ENCODE data around the gene SKP2.

SKP2 gene

DNA sequence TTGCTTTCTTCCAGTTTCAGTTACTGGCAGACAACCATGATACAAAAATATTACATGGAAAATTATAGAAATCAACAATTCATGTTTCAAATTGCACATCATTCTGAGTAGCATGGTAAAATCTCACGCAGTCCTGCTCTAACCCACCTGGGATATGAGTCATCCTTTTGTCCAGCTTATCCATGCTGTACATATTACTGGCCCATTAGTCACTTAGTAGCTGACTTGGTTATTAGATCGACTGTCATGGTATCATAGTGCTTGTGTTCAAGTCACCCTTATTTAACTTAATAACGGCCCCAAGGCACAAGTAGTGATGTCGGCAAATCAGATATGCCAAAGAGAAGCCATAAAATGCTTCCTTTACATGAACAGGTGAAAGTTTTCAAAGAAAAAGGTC, 48.6 kb downstream of the SKP2 start:
- Mint-ChIP-seq H3K4me1 (ENCODE audit: low read depth) (peaks cover 3% of the 10 kb centered on the region), H3K4me3 (no peak overlapping the region), H3K27me3 (no peaks in the 10 kb centered on the region), H3K36me3 (ENCODE audit: low read depth) (peaks cover 55% of the 10 kb centered on the region), H3K9me3 (no peaks in the 10 kb centered on the region), H3K27ac (no peak overlapping the region)

DNA sequence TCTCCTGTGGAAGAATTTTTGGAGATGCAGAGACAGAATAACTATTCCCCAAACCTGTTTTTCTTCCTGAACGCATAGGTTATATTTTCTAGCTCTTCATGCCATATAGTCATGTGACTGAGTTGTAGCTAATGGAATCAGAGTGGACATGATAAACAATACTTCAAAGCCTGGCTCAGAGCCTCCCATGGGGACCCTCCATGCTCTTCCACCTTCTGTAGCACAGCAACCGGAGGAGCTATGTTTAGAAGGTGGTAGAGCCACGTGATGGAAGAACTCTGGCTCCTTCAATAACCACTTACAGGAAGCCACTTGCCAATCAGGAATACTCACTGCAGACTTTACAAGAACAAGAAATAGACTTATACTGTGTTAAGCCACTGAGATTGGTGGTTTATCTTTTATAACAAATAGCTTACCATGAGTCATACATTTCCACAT, 50.6 kb downstream of the SKP2 start:
- Mint-ChIP-seq H3K36me3 (ENCODE audit: low read depth) (peaks cover 49% of the 10 kb centered on the region), H3K4me3 (no peak overlapping the region), H3K9me3 (no peaks in the 10 kb centered on the region), H3K27ac (peak overlapping the region; percentile 76), H3K4me1 (ENCODE audit: low read depth) (peaks cover 3% of the 10 kb centered on the region), H3K27me3 (no peaks in the 10 kb centered on the region)

DNA sequence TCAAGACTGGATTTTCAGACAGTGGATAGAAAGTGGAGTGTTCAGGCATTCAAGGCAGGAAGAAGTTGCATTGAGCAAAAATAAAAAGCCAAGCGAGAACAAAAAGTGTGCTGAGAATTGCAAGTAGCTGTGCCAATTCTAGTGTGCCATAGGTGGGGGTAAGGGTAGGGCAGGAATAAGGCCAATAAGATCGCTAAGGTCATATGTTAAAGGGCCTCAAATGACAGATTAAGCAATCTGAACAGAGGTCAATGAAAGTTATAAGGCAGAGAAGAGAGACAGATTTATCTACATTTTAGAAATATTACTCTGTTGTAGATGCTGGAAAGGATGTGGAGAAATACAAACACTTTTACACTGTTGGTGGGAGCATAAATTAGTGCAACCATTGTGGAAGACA, 53.4 kb downstream of the SKP2 start:
- H3K27me3 Mint-ChIP-seq, result no peaks in the 10 kb centered on the region
- peaks cover 47% of the 10 kb centered on the region for H3K36me3 Mint-ChIP-seq (ENCODE audit: low read depth)
- H3K27ac Mint-ChIP-seq, result no peak overlapping the region
- no peaks in the 10 kb centered on the region for H3K9me3 Mint-ChIP-seq
- no peak overlapping the region for H3K4me3 Mint-ChIP-seq
- H3K4me1 Mint-ChIP-seq (ENCODE audit: low read depth), result peaks cover 3% of the 10 kb centered on the region

DNA sequence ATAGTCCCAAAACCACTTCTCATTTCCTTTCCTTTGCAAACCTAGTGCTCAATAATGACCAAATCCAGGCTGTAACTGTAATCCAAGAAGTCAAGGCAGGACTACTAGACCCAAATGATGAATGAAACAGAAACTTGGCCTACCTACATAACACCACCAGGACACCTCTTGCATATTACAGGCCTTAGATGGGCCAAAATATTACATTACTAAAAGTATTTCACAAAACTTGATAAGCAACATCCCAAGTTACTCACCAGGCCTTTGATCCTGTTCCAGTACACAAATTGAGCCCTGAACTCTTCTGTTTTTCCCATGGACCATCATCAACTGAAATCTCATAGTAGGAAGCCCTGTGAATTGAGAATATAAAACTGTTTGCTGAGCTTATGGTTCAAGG, 55.0 kb downstream of the SKP2 start:
- Mint-ChIP-seq H3K27me3 (no peaks in the 10 kb centered on the region), H3K27ac (no peak overlapping the region), H3K9me3 (no peaks in the 10 kb centered on the region), H3K36me3 (ENCODE audit: low read depth) (peaks cover 49% of the 10 kb centered on the region), H3K4me3 (no peak overlapping the region), H3K4me1 (ENCODE audit: low read depth) (peaks cover 3% of the 10 kb centered on the region)

DNA sequence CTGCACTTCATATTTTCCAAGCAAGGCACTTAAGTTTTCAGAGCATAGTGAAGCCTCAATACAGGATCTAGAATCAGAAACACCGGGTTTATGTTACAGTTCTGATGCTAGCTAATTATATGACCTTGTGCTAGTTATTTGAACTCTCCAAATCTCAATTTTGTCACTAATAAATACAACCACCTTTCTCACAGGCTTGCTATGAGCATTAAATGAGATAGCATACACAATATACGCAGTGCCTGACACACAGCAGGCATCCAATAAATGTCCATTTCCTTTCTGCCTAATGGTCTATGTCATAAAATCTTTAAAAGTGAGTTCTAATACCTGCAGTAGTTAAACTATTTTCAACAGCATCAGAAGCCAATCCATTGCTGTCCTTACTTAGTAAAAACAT, 56.9 kb downstream of the SKP2 start:
- Mint-ChIP-seq H3K27me3 (no peaks in the 10 kb centered on the region), H3K27ac (no peak overlapping the region), H3K4me3 (no peak overlapping the region), H3K9me3 (no peaks in the 10 kb centered on the region), H3K4me1 (ENCODE audit: low read depth) (no peaks in the 10 kb centered on the region), H3K36me3 (ENCODE audit: low read depth) (peaks cover 49% of the 10 kb centered on the region)

DNA sequence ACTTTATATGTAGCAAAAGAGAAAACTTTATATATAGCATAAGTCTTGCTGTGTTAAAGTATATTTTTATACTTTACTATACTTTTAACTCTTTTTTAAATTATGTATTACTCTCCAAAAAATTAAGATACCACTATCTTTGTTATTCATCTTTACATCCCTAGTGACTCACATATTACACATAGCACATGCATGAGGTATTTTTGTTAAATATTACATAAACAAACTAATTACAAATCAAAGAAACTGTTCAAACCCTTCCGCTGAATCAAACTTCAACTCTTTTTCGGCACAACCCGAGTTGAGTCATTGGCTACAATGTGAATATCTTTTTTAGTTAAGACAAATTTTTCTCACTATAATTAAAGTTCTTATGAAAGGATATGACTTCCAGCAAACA, 57.8 kb downstream of the SKP2 start:
- Mint-ChIP-seq H3K27ac (no peak overlapping the region), H3K4me1 (ENCODE audit: low read depth) (no peaks in the 10 kb centered on the region), H3K4me3 (no peak overlapping the region), H3K9me3 (no peaks in the 10 kb centered on the region), H3K27me3 (no peaks in the 10 kb centered on the region), H3K36me3 (ENCODE audit: low read depth) (peaks cover 47% of the 10 kb centered on the region)

DNA sequence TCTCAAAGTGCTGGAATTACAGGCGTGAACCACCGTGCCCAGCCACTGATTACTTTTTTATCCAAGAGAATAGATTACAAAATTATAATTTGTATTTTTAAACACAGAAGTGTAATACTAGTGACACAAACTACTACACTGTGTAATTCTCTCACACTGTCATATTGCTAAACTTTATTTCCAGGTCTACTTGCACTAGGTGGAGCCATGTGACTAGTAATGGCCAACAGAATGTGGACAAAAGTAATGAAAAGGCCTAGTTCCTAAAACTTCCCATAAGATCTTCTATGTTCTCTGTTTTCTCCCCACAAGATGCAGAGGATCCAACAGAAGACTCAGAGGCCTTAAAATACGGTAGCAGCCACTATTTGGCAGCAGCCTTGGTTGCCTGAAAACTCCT, 62.5 kb downstream of the SKP2 start:
- H3K27ac Mint-ChIP-seq, result no peak overlapping the region
- H3K4me3 Mint-ChIP-seq, result no peak overlapping the region
- no peaks in the 10 kb centered on the region for H3K4me1 Mint-ChIP-seq (ENCODE audit: low read depth)
- H3K36me3 Mint-ChIP-seq (ENCODE audit: low read depth), result peaks cover 32% of the 10 kb centered on the region
- no peaks in the 10 kb centered on the region for H3K9me3 Mint-ChIP-seq
- H3K27me3 Mint-ChIP-seq, result no peaks in the 10 kb centered on the region

DNA sequence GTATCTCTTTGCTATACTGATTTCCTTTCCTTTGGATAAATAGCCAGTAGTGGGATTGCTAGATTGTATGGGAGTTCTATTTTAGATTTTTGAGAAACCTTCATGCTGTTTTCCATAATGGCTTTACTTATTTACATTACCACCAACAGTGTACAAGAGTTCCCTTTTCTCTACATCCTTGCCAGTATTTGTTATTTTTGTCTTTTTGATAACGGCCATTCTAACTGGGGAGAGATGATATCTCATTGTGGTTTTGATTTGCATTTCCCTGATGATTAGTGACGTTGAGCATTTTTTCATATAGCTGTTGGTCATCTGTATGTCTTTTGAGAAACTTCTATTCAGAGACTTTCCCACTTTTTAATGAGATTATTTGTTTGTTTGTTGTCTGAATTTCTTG, 64.0 kb downstream of the SKP2 start:
- H3K4me3 Mint-ChIP-seq, result no peak overlapping the region
- no peaks in the 10 kb centered on the region for H3K27me3 Mint-ChIP-seq
- no peak overlapping the region for H3K27ac Mint-ChIP-seq
- H3K4me1 Mint-ChIP-seq (ENCODE audit: low read depth), result no peaks in the 10 kb centered on the region
- H3K36me3 Mint-ChIP-seq (ENCODE audit: low read depth), result peaks cover 30% of the 10 kb centered on the region
- no peaks in the 10 kb centered on the region for H3K9me3 Mint-ChIP-seq

DNA sequence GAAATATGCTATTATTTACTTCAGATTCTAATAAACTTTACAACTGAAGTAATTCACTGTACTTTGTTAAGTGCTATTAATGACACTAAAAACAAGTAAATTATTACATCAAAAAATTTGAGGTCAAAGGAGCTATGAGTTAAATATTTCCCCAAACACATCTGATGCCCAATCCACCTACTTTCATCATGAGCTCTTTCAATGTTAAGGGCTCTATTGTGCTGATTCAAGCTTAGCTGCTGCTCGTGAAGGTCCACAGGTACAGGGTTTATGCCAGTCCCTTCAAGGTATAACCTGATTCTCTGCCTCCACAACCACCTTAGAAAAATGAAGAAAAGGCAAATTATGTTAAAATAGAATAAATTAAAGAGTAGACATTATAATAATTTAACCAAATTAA, 65.7 kb downstream of the SKP2 start:
- Mint-ChIP-seq H3K4me3 (no peak overlapping the region), H3K9me3 (no peaks in the 10 kb centered on the region), H3K36me3 (ENCODE audit: low read depth) (peaks cover 27% of the 10 kb centered on the region), H3K27me3 (no peaks in the 10 kb centered on the region), H3K4me1 (ENCODE audit: low read depth) (no peaks in the 10 kb centered on the region), H3K27ac (no peak overlapping the region)

DNA sequence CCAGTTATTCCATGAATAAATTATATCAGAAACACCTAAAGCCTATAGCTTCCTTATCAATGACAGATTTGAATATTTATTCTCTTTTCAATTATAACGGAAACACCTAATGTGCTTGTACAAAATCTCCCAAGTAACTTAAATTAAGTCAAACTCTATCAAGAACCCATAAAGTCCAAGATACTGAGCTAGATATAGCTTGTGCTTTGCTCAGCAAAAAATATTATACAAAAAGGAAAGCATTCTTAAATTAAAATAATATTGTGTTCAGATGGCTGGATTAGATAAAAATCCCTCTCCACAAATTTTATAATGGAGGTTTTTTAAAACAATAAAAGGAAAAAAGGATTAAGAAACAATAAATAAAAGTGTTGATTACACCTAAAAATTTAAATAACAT, 66.1 kb downstream of the SKP2 start:
- no peak overlapping the region for H3K27ac Mint-ChIP-seq
- H3K4me3 Mint-ChIP-seq, result no peak overlapping the region

DNA sequence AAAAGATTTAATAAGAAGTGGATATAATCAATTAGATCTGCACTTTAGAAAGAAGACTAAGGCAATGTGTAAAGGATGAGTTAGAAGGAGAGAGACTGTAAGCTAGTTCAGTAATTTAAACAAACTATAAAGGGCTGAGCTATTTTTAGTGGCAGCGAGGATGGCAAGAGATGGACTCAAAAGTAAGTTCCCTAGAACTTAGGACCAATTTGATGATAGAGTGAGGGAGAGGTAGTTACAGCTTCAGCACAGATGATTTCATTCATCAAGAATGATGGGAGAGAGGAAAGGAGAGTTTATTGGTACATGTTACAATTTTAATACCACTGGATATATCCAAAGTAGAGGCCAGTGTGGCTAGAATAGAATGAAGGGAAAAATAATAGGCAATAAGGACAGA, 70.7 kb downstream of the SKP2 start:
- H3K4me3 Mint-ChIP-seq, result no peak overlapping the region
- H3K4me1 Mint-ChIP-seq (ENCODE audit: low read depth), result no peaks in the 10 kb centered on the region
- H3K9me3 Mint-ChIP-seq, result no peaks in the 10 kb centered on the region
- H3K27me3 Mint-ChIP-seq, result no peaks in the 10 kb centered on the region
- no peak overlapping the region for H3K27ac Mint-ChIP-seq
- peaks cover 32% of the 10 kb centered on the region for H3K36me3 Mint-ChIP-seq (ENCODE audit: low read depth)

More for the DNA sequence above, 66.1 kb downstream of the SKP2 start:
- Mint-ChIP-seq H3K27me3 (no peaks in the 10 kb centered on the region), H3K36me3 (ENCODE audit: low read depth) (peaks cover 23% of the 10 kb centered on the region), H3K9me3 (no peaks in the 10 kb centered on the region), H3K4me1 (ENCODE audit: low read depth) (no peaks in the 10 kb centered on the region)

DNA sequence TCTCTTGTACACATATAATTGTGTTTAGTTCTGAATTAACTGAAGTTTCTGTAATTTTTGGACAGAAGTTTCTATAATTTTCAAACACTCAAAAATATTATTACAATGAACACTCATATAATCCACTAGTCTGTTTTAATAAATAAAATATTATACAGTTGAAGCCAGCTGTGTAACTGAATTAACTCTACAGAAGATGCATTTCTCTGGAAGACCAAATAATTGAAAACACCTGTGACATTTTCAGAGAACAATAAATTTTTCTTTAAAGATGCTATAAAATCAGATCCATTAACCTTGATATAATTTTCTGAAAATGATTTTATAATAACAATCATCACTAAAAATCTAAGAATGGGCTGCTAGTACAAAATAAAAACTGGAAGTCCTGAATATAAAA, 75.1 kb downstream of the SKP2 start:
- Mint-ChIP-seq H3K27me3 (no peaks in the 10 kb centered on the region), H3K9me3 (no peaks in the 10 kb centered on the region), H3K4me3 (no peak overlapping the region), H3K27ac (no peak overlapping the region), H3K36me3 (ENCODE audit: low read depth) (peaks cover 21% of the 10 kb centered on the region), H3K4me1 (ENCODE audit: low read depth) (no peaks in the 10 kb centered on the region)

DNA sequence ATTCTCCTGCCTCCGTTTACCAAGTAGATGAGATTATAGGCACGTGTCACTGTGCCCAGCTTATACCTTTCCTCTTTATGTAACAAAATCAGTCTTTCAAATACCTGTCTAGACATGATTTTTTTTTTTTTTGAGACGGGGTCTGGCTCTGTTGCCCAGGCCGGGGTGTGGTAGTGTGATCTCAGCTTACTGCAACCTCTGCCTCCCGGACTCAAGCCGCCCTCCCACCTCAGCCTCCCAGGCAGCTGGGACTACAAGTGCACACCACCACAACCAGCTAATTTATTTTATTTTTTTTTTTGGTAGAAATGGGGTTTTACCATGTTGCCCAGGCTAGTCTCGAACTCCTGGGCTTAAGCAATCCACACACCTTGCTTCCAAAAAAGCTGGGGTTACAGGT, 76.6 kb downstream of the SKP2 start:
- H3K36me3 Mint-ChIP-seq (ENCODE audit: low read depth), result peaks cover 21% of the 10 kb centered on the region
- H3K27ac Mint-ChIP-seq, result no peak overlapping the region
- H3K4me1 Mint-ChIP-seq (ENCODE audit: low read depth), result no peaks in the 10 kb centered on the region
- no peak overlapping the region for H3K4me3 Mint-ChIP-seq
- H3K9me3 Mint-ChIP-seq, result no peaks in the 10 kb centered on the region
- H3K27me3 Mint-ChIP-seq, result no peaks in the 10 kb centered on the region

DNA sequence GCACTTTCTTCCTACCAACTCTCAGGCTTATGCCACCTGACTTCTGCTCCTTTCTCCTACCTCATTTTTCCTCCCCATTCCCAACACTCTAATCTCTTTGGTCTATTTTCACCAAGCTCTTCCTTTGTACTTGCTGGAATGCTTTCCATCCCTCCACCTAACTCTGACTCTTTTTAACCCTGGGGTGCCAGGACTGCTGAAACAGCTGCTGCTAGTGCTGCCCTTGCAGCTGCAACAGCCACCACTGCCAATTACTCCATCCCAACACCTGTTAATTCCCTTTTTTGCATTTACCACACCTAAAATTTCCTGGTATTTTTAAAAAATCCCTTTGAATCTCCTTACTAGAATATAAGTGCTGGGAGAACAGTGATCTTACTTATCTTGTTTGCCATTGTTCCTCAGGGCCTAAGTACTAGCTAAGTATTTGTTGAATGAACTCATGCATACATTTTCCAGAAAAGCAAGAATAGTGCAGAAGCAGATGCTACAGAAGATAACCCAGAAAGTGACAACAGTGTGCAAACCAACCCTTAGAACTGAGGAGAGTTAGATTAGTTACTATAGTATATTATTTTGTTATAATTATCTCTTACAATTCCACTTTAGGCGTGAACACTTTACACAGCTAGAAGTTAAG, 78.4 kb downstream of the SKP2 start:
- peaks cover 12% of the 10 kb centered on the region for H3K36me3 Mint-ChIP-seq (ENCODE audit: low read depth)
- H3K4me1 Mint-ChIP-seq (ENCODE audit: low read depth), result no peaks in the 10 kb centered on the region
- H3K27ac Mint-ChIP-seq, result no peak overlapping the region
- H3K4me3 Mint-ChIP-seq, result no peak overlapping the region
- H3K9me3 Mint-ChIP-seq, result no peaks in the 10 kb centered on the region
- no peaks in the 10 kb centered on the region for H3K27me3 Mint-ChIP-seq

DNA sequence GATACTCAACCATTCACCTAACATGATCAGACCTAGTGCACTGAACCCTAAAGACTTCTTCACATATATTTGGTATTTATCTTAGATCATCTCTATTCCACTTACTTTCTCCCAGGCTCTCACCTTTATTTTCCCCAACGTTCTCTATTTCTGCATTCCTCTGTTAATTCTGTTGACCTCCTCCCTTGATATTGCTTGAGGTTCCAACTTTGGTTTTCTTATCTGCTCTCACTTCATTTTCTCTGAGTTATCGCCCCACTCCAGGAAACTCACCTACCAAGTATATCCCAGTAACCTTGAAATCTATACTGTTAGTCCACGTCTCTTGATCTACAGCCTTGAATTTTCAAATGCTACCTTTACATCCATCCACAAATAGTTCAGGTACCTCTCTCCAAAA, 80.6 kb downstream of the SKP2 start:
- Mint-ChIP-seq H3K9me3 (no peaks in the 10 kb centered on the region), H3K36me3 (ENCODE audit: low read depth) (no peaks in the 10 kb centered on the region), H3K4me1 (ENCODE audit: low read depth) (peaks cover 3% of the 10 kb centered on the region), H3K4me3 (no peak overlapping the region), H3K27me3 (no peaks in the 10 kb centered on the region), H3K27ac (no peak overlapping the region)

Data from stimulated activated naive CD8-positive, alpha-beta T cell treated with anti-CD3 and anti-CD28 coated beads, Interleukin-15, Interleukin-2, amounts not matched to agents 100 ng/mL and 50 ng/mL, for 24 hours (primary cell).